HG02970 (cell line): Measurements from ENCODE around the gene SERPIND1.
"Not testable (repeated sequence)": the region's sequence is repeated elsewhere in the genome, so short reads cannot be mapped to it uniquely, and the experiment has no call there.

Experiments used
- ATAC-seq: cut with Tn5 transposase; IDR thresholded peaks from one replicate; pipeline ENCODE4 v1.9.1; 2021; ENCODE audit warnings: mild to moderate bottlenecking, moderate library complexity, moderate number of reproducible peaks; ENCODE audit not compliant: unreplicated experiment, low FRiP score

SERPIND1 gene

GRCh38 chr22:20746431-20747189 is 27.3 kb upstream of the SERPIND1 start:
- ATAC-seq = no peak

- ATAC-seq = no peak
These were observed 26.7 kb upstream of the SERPIND1 start for GRCh38 chr22:20747223-20747622.

- ATAC-seq = no peak
These were observed 25.8 kb upstream of the SERPIND1 start for GRCh38 chr22:20748082-20748481.

- peak; percentile 48 for ATAC-seq
These were observed 25.0 kb upstream of the SERPIND1 start for GRCh38 chr22:20748731-20749428.

- ATAC-seq = no peak
These were observed 24.5 kb upstream of the SERPIND1 start for GRCh38 chr22:20749453-20749852.

- no peak for ATAC-seq
These were observed 23.3 kb upstream of the SERPIND1 start for GRCh38 chr22:20750461-20751184.

GRCh38 chr22:20751185-20751851 is 22.6 kb upstream of the SERPIND1 start:
- ATAC-seq = no peak

- ATAC-seq = no peak
These were observed 21.7 kb upstream of the SERPIND1 start for GRCh38 chr22:20752104-20752741.

GRCh38 chr22:20752873-20753272 is 21.0 kb upstream of the SERPIND1 start:
- no peak for ATAC-seq

GRCh38 chr22:20756846-20757245 is 17.1 kb upstream of the SERPIND1 start:
- no peak for ATAC-seq

- no peak for ATAC-seq
These were observed 15.2 kb upstream of the SERPIND1 start for GRCh38 chr22:20758688-20759087.

- ATAC-seq = no peak
These were observed 13.8 kb upstream of the SERPIND1 start for GRCh38 chr22:20760084-20760483.

- ATAC-seq = no peak
These were observed 12.4 kb upstream of the SERPIND1 start for GRCh38 chr22:20761536-20761935.

- no peak for ATAC-seq
These were observed 11.6 kb upstream of the SERPIND1 start for GRCh38 chr22:20762233-20762796.

GRCh38 chr22:20763630-20764470 is 10.1 kb upstream of the SERPIND1 start:
- ATAC-seq = no peak

GRCh38 chr22:20764471-20764720 is 9.5 kb upstream of the SERPIND1 start:
- no peak for ATAC-seq

GRCh38 chr22:20764729-20765128 is 9.2 kb upstream of the SERPIND1 start:
- ATAC-seq = no peak

- ATAC-seq = no peak
These were observed 8.0 kb upstream of the SERPIND1 start for GRCh38 chr22:20765938-20766337.

GRCh38 chr22:20766530-20766929 is 7.4 kb upstream of the SERPIND1 start:
- no peak for ATAC-seq

- ATAC-seq = not testable (repeated sequence)
These were observed 4.5 kb upstream of the SERPIND1 start for GRCh38 chr22:20769496-20769826.
